Chondrocyte (in vitro differentiated cells): ENCODE data around the gene PAX8. TPM values are rescaled to one million over a fixed set of nuclear protein-coding genes. Genes with fewer than 3 reads are reported as not detected.
A peak's percentile ranks its signal among the peaks of the same experiment; 100 is the strongest.

Experiments
- DNase-seq: peaks from one replicate; pipeline ENCODE4 v3.0.0; 2021; ENCODE audit warnings: mixed read lengths, low spot score
- H3K27ac Mint-ChIP-seq: one replicate; pipeline ENCODE4 v1.8.0; 2021; ENCODE audit warnings: mild to moderate bottlenecking, moderate library complexity, mixed read lengths; ENCODE audit not compliant: unreplicated experiment
- H3K27me3 Mint-ChIP-seq: 2 replicates; pipeline ENCODE4 v1.8.0; 2021; ENCODE audit warnings: low read depth, mixed read lengths
- H3K36me3 Mint-ChIP-seq: 2 replicates; pipeline ENCODE4 v1.8.0; 2021; ENCODE audit warnings: low read depth, mixed read lengths
- H3K4me1 Mint-ChIP-seq: 2 replicates; pipeline ENCODE4 v1.8.0; 2021; ENCODE audit warnings: low read depth, mild to moderate bottlenecking, mixed read lengths
- H3K4me3 Mint-ChIP-seq: one replicate; pipeline ENCODE4 v1.8.0; 2021; ENCODE audit warnings: mild to moderate bottlenecking, moderate library complexity, mixed read lengths; ENCODE audit not compliant: unreplicated experiment
- H3K9me3 Mint-ChIP-seq: 2 replicates; pipeline ENCODE4 v1.8.0; 2021; ENCODE audit warnings: low read depth, mixed read lengths
- total RNA-seq: library from RNA; stranded (reverse); gene quantifications from 3 replicates; pipeline ENCODE4 v1.2.1, GENCODE V29; 2021
- TF ChIP-seq, protein P1 (sequence below): fragments of 200-600 bp; sonication (generic); IDR thresholded peaks from 2 replicates; pipeline ENCODE4 v1.5.0; 2021; ENCODE audit warnings: antibody characterized with exemption, mild to moderate bottlenecking, moderate library complexity

The PAX8 gene
- total RNA-seq, 1 donor from 2014 or later, result not detected

DNA sequence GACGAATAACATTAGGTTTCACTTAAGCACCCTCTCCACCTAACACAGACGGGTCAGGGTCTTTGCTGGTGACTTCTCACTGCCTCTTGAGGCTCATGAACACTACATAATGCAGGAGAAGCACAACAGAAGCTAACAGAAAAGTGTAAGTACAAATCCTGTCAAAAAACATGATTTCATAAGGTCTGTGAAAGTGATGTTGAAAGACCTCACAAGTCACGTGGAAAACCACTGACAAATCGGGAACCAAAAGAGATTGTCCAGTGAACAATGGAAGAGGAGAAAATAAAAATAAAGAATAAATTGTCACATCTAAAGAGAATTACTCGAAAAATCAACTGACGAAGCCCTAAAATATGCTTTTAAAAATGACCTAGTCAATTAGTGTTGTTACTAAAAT lies 91.0 kb downstream of the PAX8 start:
- peaks cover 1% of the 10 kb centered on the region for H3K27me3 Mint-ChIP-seq
- H3K27ac Mint-ChIP-seq, result no peak overlapping the region
- no peaks in the 10 kb centered on the region for H3K9me3 Mint-ChIP-seq
- no peaks in the 10 kb centered on the region for H3K36me3 Mint-ChIP-seq
- H3K4me1 Mint-ChIP-seq, result peaks cover 8% of the 10 kb centered on the region
- TF ChIP-seq, protein P1, sequence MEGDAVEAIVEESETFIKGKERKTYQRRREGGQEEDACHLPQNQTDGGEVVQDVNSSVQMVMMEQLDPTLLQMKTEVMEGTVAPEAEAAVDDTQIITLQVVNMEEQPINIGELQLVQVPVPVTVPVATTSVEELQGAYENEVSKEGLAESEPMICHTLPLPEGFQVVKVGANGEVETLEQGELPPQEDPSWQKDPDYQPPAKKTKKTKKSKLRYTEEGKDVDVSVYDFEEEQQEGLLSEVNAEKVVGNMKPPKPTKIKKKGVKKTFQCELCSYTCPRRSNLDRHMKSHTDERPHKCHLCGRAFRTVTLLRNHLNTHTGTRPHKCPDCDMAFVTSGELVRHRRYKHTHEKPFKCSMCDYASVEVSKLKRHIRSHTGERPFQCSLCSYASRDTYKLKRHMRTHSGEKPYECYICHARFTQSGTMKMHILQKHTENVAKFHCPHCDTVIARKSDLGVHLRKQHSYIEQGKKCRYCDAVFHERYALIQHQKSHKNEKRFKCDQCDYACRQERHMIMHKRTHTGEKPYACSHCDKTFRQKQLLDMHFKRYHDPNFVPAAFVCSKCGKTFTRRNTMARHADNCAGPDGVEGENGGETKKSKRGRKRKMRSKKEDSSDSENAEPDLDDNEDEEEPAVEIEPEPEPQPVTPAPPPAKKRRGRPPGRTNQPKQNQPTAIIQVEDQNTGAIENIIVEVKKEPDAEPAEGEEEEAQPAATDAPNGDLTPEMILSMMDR, result no peak
- H3K4me3 Mint-ChIP-seq, result no peak overlapping the region
- DNase-seq, result no peak

DNA sequence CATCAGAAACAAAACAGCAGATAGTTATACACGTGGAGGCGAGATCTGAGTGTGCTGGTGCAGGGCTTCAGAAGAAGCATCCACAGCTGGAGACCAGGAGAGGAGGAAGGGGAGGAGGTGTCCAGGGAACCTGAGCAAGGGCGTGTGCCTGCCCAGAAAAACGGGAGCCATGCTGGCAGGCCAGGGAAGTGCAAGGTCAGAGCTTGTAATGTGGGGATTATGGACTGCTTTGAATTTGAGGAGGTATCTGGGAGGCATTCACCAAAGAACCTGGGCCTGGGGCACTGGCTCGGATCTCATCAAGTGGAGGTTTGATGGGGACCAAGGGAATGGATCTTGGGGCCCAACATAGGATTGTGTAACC lies 92.3 kb downstream of the PAX8 start:
- DNase-seq, result no peak
- Mint-ChIP-seq H3K27ac (no peak overlapping the region), H3K27me3 (peaks cover 1% of the 10 kb centered on the region), H3K4me3 (no peak overlapping the region), H3K9me3 (no peaks in the 10 kb centered on the region), H3K4me1 (peaks cover 8% of the 10 kb centered on the region), H3K36me3 (no peaks in the 10 kb centered on the region)
- TF ChIP-seq, protein P1, result no peak

DNA sequence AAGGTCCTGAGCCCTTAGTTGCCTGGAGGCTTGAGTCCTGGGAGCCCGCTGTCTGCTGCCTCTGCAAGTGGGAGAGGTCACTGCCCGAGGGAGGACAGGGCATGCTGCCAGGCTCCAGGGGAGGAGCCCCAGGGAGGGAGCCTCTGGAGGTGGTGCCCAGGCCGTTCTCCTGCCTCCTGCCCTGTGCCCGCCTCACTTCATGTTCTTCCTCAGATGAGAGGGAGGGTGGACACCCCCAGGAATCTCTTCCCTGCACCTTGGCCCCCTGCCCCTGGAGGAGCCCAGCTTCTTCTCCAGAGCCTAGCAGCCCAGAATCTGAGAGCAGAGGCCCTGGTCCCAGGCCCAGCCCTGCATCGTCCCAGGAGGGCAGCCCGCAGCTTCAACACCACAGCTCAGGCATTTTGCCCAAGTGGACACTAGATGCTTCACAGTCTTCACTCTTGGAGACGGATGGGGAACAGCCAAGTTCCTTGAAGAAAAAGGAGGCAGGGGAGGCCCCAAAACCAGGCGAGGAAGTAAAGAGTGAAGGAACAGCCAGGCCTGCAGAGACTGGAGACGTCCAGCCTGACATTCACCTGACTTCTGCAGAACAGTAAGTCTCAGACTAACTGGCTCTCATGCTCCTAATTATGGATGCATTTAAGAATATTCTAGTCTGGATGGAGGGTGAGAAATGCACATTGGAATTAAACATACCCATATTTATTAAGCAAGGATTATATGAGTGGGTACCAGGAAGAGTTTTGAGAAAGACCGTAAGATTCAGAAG lies 92.9 kb downstream of the PAX8 start:
- Mint-ChIP-seq H3K4me3 (no peak overlapping the region), H3K9me3 (no peaks in the 10 kb centered on the region), H3K36me3 (no peaks in the 10 kb centered on the region), H3K27ac (peak overlapping the region; percentile 43), H3K4me1 (peaks cover 8% of the 10 kb centered on the region), H3K27me3 (peaks cover 1% of the 10 kb centered on the region)
- TF ChIP-seq, protein P1, result no peak
- DNase-seq, result no peak

DNA sequence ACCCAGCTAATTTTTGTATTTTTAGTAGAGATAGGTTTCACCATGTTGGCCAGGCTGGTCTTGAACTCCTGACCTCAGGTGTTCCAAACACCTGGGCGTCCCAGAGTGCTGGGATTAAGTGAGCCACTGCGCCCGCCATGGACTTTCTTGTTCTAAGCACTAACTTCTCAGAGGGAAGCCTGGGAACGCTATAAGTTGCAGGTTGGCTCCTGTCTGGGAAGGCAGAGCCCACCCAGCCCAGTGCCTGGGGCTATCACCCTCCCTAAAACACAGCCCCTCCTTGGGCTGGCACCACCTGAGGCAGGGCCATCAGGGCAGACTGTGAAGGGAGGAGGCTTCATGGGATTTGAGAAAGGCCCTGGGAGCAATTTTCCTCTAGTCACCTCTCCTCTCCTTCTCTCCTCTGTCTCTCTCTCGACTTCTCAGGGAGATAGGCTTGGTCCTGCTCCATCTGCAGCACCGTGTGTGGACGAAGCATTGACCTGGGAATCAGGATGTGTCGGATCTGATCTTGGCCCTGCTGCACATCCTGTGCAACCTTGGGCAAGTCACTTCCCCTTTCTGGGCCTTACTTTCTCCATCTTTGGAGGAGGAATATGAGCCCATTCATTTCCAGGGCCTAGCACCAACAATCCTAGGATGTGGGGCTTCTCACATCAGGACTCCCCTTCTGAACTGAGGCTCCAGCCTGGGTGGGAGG lies 94.0 kb downstream of the PAX8 start:
- Mint-ChIP-seq H3K4me3 (no peak overlapping the region), H3K4me1 (peaks cover 8% of the 10 kb centered on the region), H3K36me3 (no peaks in the 10 kb centered on the region), H3K27ac (no peak overlapping the region), H3K27me3 (peaks cover under 1% of the 10 kb centered on the region), H3K9me3 (no peaks in the 10 kb centered on the region)
- TF ChIP-seq, protein P1, result no peak
- no peak for DNase-seq

DNA sequence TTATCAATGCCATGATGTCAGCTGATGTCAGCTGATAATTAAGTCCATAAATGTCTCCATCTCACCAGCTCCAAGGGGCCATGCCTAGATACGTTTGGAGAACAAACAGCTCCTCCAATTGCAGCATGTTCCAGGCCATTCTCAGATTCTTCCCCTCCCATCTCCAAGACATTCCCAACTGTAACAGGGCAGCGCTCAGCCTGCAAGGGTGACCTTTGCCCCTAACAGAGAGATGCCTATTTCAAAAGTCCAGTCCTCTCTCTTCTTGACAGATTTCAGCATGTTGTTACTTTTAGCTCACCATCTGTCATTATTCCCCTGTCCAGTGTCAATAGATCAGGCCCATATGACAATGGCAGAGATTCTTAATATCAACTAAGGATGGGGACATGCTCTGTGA lies 95.0 kb downstream of the PAX8 start:
- Mint-ChIP-seq H3K4me3 (no peak overlapping the region), H3K27ac (no peak overlapping the region), H3K9me3 (no peaks in the 10 kb centered on the region), H3K36me3 (no peaks in the 10 kb centered on the region), H3K27me3 (no peaks in the 10 kb centered on the region), H3K4me1 (peaks cover 8% of the 10 kb centered on the region)
- DNase-seq, result peak; percentile 8
- TF ChIP-seq, protein P1, result no peak
